Transverse colon (tissue), 4 donors: ENCODE results near the gene UBASH3B.

Source experiments
- EP300 ChIP-seq: sonication (generic); formaldehyde crosslinking; IDR thresholded peaks from one replicate; pipeline ENCODE4 v1.6.1; 2017; ENCODE audit warnings: antibody characterized with exemption, low read depth
- POLR2A ChIP-seq: fragments of 450-650 bp; IDR thresholded peaks from one replicate; pipeline ENCODE4 v1.6.1; 2016; ENCODE audit warnings: antibody characterized with exemption, mild to moderate bottlenecking, moderate library complexity
- POLR2AphosphoS5 ChIP-seq, 3 donors: sonication (generic); formaldehyde crosslinking; IDR thresholded peaks; one replicate each; pipeline ENCODE4 v1.6.1; 2016; ENCODE audit warnings: antibody characterized with exemption in 3 of 3
- TF ChIP-seq, protein P1 (sequence below), 5 experiments: fragments of 200-600 bp in 3 of 5; fragments of 450-650 bp in 2 of 5; sonication (generic) in 3 of 5; IDR thresholded peaks; 1 replicate in 2 of 5; 2 replicates in 3 of 5; pipeline ENCODE4 v1.5.1; 2016 to 2017; ENCODE audit warnings: antibody characterized with exemption in 5 of 5, inconsistent platforms in 3 of 5, mild to moderate bottlenecking in 2 of 5, moderate library complexity in 1 of 5

GRCh38 chr11:122811721-122812120 lies 156.2 kb downstream of the UBASH3B start:
- TF ChIP-seq, protein P1, sequence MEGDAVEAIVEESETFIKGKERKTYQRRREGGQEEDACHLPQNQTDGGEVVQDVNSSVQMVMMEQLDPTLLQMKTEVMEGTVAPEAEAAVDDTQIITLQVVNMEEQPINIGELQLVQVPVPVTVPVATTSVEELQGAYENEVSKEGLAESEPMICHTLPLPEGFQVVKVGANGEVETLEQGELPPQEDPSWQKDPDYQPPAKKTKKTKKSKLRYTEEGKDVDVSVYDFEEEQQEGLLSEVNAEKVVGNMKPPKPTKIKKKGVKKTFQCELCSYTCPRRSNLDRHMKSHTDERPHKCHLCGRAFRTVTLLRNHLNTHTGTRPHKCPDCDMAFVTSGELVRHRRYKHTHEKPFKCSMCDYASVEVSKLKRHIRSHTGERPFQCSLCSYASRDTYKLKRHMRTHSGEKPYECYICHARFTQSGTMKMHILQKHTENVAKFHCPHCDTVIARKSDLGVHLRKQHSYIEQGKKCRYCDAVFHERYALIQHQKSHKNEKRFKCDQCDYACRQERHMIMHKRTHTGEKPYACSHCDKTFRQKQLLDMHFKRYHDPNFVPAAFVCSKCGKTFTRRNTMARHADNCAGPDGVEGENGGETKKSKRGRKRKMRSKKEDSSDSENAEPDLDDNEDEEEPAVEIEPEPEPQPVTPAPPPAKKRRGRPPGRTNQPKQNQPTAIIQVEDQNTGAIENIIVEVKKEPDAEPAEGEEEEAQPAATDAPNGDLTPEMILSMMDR (IDR thresholded peaks at IDR 0.05), result no peak
- TF ChIP-seq EP300 (no peak), POLR2A (no peak), POLR2AphosphoS5 (IDR thresholded peaks at IDR 0.05) (no peak)
